Measurements from ENCODE around the gene ACSM2A. TPM values are rescaled to one million over a fixed set of nuclear protein-coding genes. Genes with fewer than 3 reads are reported as not detected.
A peak's percentile ranks its signal among the peaks of the same experiment; 100 is the strongest.
"Not testable (repeated sequence)": the region's sequence is repeated elsewhere in the genome, so short reads cannot be mapped to it uniquely, and the experiment has no call there.

The ACSM2A gene
- total RNA-seq, 1 donor from 2014 or later, result not detected

- DNase-seq (no peak), ATAC-seq (no peak)
- intact Hi-C loops (cut with DNase I), result no loop called here
- Histone ChIP-seq H3K36me3 (no peaks in the 10 kb centered on the region), H3K4me1 (no peaks in the 10 kb centered on the region), H3K27ac (no peak overlapping the region), H3K9me3 (no peaks in the 10 kb centered on the region), H3K27me3 (no peaks in the 10 kb centered on the region), H3K4me3 (no peak overlapping the region)
- no peak for TF ChIP-seq CTCF (IDR thresholded peaks at IDR 0.05)
Measured at GRCh38 chr16:20430948-20431347, 20.4 kb upstream of the ACSM2A start.

GRCh38 chr16:20438950-20439349, 12.4 kb upstream of the ACSM2A start:
- H3K4me1 ChIP-seq; H3K27me3 ChIP-seq; intact Hi-C loops (cut with DNase I); H3K4me3 ChIP-seq; H3K36me3 ChIP-seq; DNase-seq; H3K9me3 ChIP-seq: not testable (repeated sequence)
- ATAC-seq, result peak; percentile 20
- peak overlapping the region; percentile 63 for H3K27ac ChIP-seq

- DNase-seq; H3K4me3 ChIP-seq; H3K36me3 ChIP-seq; H3K9me3 ChIP-seq; H3K4me1 ChIP-seq; H3K27me3 ChIP-seq; intact Hi-C loops (cut with DNase I): not testable (repeated sequence)
- peak overlapping the region; percentile 63 for H3K27ac ChIP-seq
- peak; percentile 59 for ATAC-seq
Measured at GRCh38 chr16:20439820-20440231, 11.5 kb upstream of the ACSM2A start.

- H3K9me3 ChIP-seq; ATAC-seq; H3K27me3 ChIP-seq; DNase-seq; H3K27ac ChIP-seq; intact Hi-C loops (cut with DNase I); H3K4me1 ChIP-seq; H3K36me3 ChIP-seq; H3K4me3 ChIP-seq: not testable (repeated sequence)
Measured at GRCh38 chr16:20440731-20441130, 10.6 kb upstream of the ACSM2A start.

- TF ChIP-seq CTCF (IDR thresholded peaks at IDR 0.05), result no peak
- DNase-seq (no peak), ATAC-seq (no peak)
- Histone ChIP-seq H3K4me1 (no peaks in the 10 kb centered on the region), H3K27ac (no peak overlapping the region), H3K36me3 (no peaks in the 10 kb centered on the region), H3K9me3 (no peaks in the 10 kb centered on the region), H3K27me3 (no peaks in the 10 kb centered on the region), H3K4me3 (no peak overlapping the region)
- intact Hi-C loops (cut with DNase I), result no loop called here
Measured at GRCh38 chr16:20441191-20441590, 10.1 kb upstream of the ACSM2A start.

GRCh38 chr16:20441859-20442258, 9.5 kb upstream of the ACSM2A start:
- H3K9me3 ChIP-seq; DNase-seq; H3K4me1 ChIP-seq; H3K4me3 ChIP-seq; H3K27me3 ChIP-seq; H3K27ac ChIP-seq; intact Hi-C loops (cut with DNase I); H3K36me3 ChIP-seq; ATAC-seq: not testable (repeated sequence)

GRCh38 chr16:20446652-20447393, 4.5 kb upstream of the ACSM2A start:
- H3K4me1 ChIP-seq; H3K4me3 ChIP-seq; H3K9me3 ChIP-seq; H3K27ac ChIP-seq; H3K36me3 ChIP-seq; H3K27me3 ChIP-seq; DNase-seq; ATAC-seq; intact Hi-C loops (cut with DNase I): not testable (repeated sequence)

GRCh38 chr16:20453633-20454032, 2.3 kb downstream of the ACSM2A start:
- ATAC-seq; DNase-seq; H3K4me3 ChIP-seq; H3K4me1 ChIP-seq; H3K36me3 ChIP-seq; H3K27me3 ChIP-seq; intact Hi-C loops (cut with DNase I); H3K9me3 ChIP-seq; H3K27ac ChIP-seq: not testable (repeated sequence)

- H3K4me3 ChIP-seq; H3K27ac ChIP-seq; intact Hi-C loops (cut with DNase I); H3K27me3 ChIP-seq; H3K4me1 ChIP-seq; ATAC-seq; H3K36me3 ChIP-seq; DNase-seq; H3K9me3 ChIP-seq: not testable (repeated sequence)
Measured at GRCh38 chr16:20459227-20459626, 7.9 kb downstream of the ACSM2A start.

- H3K4me3 ChIP-seq; DNase-seq; ATAC-seq; H3K4me1 ChIP-seq; H3K9me3 ChIP-seq; H3K36me3 ChIP-seq; intact Hi-C loops (cut with DNase I); H3K27me3 ChIP-seq; H3K27ac ChIP-seq: not testable (repeated sequence)
Measured at GRCh38 chr16:20460313-20460712, 9.0 kb downstream of the ACSM2A start.

GRCh38 chr16:20468954-20469353, 17.6 kb downstream of the ACSM2A start:
- H3K36me3 ChIP-seq; H3K27me3 ChIP-seq; H3K4me3 ChIP-seq; intact Hi-C loops (cut with DNase I); H3K9me3 ChIP-seq; DNase-seq; ATAC-seq; H3K27ac ChIP-seq; H3K4me1 ChIP-seq: not testable (repeated sequence)

GRCh38 chr16:20469930-20470329, 18.6 kb downstream of the ACSM2A start:
- H3K27ac ChIP-seq; DNase-seq; intact Hi-C loops (cut with DNase I); H3K27me3 ChIP-seq; H3K36me3 ChIP-seq; H3K4me3 ChIP-seq; ATAC-seq; H3K4me1 ChIP-seq; H3K9me3 ChIP-seq: not testable (repeated sequence)

GRCh38 chr16:20470732-20471131, 19.4 kb downstream of the ACSM2A start:
- H3K27ac ChIP-seq; H3K27me3 ChIP-seq; ATAC-seq; DNase-seq; H3K36me3 ChIP-seq; intact Hi-C loops (cut with DNase I); H3K4me3 ChIP-seq; H3K9me3 ChIP-seq; H3K4me1 ChIP-seq: not testable (repeated sequence)

Data from upper lobe of right lung (tissue), 1 donor.